RPMI8226 (cell line): ENCODE results near the gene CHPF2.
A peak's percentile ranks its signal among the peaks of the same experiment; 100 is the strongest.

Experiments used
- DNase-seq: peaks from one replicate; pipeline ENCODE4 v3.0.0-alpha.2; 2015

Gene CHPF2

GRCh38 chr7:151232091-151232916, at the start of gene CHPF2:
CHPF2 (plus strand) TSS chr7:151232483; CDS start chr7:151234012, 1,529 bp downstream.
- DNase-seq = peak; percentile 95

- DNase-seq = no peak
Observed at GRCh38 chr7:151185762-151186639, 46.3 kb upstream of the CHPF2 start.

- DNase-seq = no peak
Observed at GRCh38 chr7:151186640-151187408, 45.5 kb upstream of the CHPF2 start, which contains the start of gene ASB10. ASB10 (minus strand) TSS chr7:151187250; CDS start chr7:151187130, 120 bp downstream.

GRCh38 chr7:151187409-151188251, 44.7 kb upstream of the CHPF2 start:
- no peak for DNase-seq

- DNase-seq = no peak
Observed at GRCh38 chr7:151188252-151188542, 44.1 kb upstream of the CHPF2 start.

GRCh38 chr7:151189038-151189437, 43.2 kb upstream of the CHPF2 start:
- DNase-seq = no peak

- DNase-seq = no peak
Observed at GRCh38 chr7:151191544-151191943, 40.7 kb upstream of the CHPF2 start.

- no peak for DNase-seq
Observed at GRCh38 chr7:151192002-151192539, 40.2 kb upstream of the CHPF2 start.

- no peak for DNase-seq
Observed at GRCh38 chr7:151193203-151193978, 38.9 kb upstream of the CHPF2 start.

- no peak for DNase-seq
Observed at GRCh38 chr7:151194188-151194587, 38.1 kb upstream of the CHPF2 start.

- no peak for DNase-seq
Observed at GRCh38 chr7:151195616-151196450, 36.5 kb upstream of the CHPF2 start.

GRCh38 chr7:151197932-151198331, 34.4 kb upstream of the CHPF2 start:
- no peak for DNase-seq

- DNase-seq = no peak
Observed at GRCh38 chr7:151198945-151199848, 33.1 kb upstream of the CHPF2 start.

GRCh38 chr7:151201344-151201743, 30.9 kb upstream of the CHPF2 start:
- DNase-seq = no peak

- DNase-seq = no peak
Observed at GRCh38 chr7:151201751-151202150, 30.5 kb upstream of the CHPF2 start.

- no peak for DNase-seq
Observed at GRCh38 chr7:151202836-151203235, 29.4 kb upstream of the CHPF2 start.

- DNase-seq = peak; percentile 60
Observed at GRCh38 chr7:151204383-151205032, 27.8 kb upstream of the CHPF2 start.

- DNase-seq = no peak
Observed at GRCh38 chr7:151205730-151206129, 26.6 kb upstream of the CHPF2 start.
